Stimulated activated CD8-positive, alpha-beta memory T cell treated with anti-CD3 and anti-CD28 coated beads, Interleukin-12 subunit alpha, Interleukin-12 subunit beta, amount 100 ng/mL, for 4 hours (primary cell): Measurements from ENCODE around the gene STN1.
"Not testable (repeated sequence)": the region's sequence is repeated elsewhere in the genome, so short reads cannot be mapped to it uniquely, and the experiment has no call there.

ENCODE experiments used
- DNase-seq: peaks from one replicate; pipeline ENCODE4 v3.0.0-alpha.2; 2020; ENCODE audit warnings: low read depth

Gene STN1

DNA sequence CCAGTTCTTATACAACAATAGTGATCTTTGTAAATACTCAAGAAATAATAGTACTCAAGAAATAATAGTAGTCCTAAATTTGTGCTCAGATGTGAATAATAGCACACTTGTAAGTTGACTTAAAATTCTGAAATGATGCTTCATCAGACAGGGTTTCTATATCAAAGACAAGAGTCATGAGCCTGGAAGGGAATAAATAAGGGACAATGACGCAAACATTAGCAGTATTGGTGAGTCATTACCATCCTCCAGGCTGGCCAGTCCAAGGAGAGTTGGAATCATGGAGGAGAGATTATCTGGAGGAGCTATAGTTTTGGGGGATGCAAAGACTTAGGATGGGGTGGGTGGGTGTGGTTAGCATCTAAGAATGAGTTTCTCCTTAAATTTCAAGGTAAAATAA is 56.5 kb downstream of the STN1 start:
- DNase-seq: no peak

DNA sequence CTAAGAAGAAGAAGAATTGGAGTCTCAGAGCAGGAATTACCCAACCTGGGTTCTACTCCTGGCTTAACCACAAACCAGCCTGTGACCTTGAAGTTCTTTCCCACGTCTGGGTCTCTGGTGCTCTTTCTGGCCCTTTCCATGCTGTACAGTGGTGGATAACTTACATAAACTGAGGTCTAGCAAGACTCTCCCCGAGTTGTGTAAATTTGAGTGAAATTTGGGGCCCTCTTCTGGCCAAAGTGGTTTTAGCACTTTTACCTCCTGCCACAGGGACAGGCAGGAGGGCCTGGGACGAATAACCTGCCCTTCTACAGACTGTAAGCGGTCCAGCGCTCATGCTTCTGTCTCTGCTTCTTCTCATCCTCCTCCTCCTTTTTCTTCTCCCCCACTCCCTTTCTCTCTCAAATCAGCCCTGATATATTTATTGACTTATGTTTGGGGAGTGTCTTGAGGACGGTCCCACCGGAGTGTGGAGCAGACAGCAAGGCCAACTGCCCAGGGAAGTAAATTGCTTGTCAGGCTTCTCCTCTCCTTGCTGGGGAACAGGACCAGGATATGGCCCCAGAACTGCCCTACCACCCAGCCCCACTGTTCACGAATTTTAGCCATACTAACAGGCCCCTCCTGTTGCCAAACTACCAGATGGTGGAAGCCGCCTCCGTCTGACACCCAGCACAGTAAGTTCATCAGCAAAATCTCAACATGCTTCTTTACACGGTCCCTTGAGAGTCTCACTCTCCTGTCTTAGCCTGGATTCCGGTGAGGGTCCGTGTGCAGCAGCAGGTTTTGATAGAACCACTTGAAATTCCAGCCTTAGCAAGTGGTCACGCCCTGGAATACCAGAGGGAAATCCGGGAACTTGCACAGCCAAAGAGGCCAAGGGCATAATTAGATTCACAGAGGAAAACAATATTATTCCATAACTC is 58.6 kb downstream of the STN1 start:
- DNase-seq: no peak

DNA sequence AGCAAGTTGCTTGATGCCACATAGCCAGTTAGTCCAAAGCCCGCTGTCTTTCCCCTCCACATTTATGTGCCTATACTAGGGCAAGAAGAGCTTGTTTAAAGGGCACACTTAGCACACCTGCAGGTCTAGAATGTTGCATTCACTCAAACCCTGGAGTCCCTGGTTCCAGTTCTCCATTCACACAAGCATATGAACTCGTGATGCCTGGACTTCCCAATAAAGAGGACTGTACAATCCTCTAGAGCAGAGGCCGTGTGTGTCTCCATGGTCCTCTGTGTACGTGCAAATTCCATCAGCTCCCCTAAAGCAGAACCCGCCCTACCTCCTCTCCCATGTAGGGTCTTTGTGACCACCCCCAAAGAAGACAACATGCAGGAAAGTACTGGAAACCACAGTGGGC is 59.6 kb downstream of the STN1 start:
- no peak for DNase-seq

DNA sequence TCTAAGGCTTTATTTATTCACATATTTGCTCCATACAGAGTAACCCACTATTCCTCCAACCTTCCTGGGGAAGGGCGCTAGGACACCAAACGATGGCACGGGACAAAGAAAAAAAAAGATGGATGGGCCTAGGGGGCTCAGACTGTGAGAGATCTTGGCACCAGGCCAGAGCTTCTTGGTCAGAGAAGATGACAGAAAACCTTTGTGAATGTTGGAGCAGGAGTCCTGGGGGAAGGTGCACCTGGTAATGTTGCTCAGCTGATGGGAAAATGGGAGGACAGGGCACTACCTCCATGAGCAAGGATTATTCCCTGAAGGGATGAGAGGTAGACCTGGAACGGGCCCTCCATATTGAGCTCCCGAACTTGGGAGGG is 61.2 kb downstream of the STN1 start:
- DNase-seq: no peak

DNA sequence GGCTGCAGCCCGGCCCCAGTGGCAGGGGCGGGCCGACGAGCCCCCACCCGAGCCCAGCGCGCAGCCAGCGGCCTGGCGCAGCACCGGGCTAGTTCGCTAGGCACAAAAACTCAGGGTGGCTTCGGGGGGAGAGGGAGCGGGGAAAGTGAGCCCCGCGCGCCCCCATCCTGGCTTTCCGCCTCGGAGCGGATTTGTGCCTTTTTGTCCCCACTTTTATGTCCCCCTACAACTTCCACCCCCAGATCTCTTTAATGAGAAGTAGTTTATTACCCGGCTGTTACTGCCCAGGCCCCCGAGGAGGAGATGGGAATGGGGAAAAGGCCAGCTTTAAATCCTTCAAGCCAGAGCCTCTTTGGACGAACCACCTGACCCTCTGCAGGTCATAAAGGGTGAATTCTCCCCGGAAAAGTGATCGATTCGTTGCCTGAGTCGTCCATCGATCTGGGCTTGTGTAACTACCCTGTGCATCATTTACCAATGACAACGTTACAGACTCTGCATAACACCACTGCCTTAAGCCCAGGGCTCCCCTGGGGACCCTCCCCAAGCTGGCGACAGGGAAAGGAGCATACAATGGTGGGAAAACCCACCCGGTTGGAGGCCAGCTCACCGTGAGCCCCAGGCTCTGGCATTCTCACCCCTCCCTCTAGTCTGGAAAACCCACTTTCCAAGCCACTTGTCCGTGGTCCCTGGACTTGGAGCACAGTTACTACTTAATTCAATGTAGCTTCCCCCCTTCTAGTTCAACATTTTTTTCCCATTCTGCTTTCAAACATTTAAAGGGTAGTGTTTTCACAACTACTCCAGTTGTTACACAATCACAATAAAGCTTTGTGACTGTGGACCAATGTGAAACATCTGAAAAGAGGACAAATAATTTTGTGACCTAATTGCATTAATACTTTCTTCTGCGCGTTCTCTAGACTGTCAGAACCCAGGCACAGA is 61.9 kb downstream of the STN1 start:
- no peak for DNase-seq

DNA sequence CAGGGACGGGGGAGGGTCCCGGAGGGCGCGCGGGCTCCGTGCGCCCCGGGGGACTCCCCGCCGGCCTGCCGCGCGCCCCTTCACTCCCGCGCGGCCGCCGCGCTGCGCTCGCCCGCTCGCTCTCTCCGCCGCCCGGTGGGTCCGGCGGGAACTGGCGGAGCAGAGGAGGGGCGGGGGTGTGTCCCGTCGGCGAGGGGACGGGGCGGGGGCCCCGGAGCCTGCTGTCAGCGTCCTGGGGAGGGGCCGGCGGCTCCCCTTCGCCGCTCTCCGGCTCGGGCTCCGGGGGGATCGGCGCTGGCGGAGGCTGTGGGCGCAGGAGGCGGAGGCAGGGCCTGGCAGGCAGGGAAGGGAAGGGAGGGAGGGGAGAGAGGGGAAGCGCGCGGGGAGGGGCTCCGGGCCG is 62.6 kb downstream of the STN1 start, which contains the start of gene SH3PXD2A:
SH3PXD2A (minus strand) TSS at position 153 of the 400 bp plus-strand sequence. CDS start 310 bp downstream, outside the sequence.
- DNase-seq: no peak

DNA sequence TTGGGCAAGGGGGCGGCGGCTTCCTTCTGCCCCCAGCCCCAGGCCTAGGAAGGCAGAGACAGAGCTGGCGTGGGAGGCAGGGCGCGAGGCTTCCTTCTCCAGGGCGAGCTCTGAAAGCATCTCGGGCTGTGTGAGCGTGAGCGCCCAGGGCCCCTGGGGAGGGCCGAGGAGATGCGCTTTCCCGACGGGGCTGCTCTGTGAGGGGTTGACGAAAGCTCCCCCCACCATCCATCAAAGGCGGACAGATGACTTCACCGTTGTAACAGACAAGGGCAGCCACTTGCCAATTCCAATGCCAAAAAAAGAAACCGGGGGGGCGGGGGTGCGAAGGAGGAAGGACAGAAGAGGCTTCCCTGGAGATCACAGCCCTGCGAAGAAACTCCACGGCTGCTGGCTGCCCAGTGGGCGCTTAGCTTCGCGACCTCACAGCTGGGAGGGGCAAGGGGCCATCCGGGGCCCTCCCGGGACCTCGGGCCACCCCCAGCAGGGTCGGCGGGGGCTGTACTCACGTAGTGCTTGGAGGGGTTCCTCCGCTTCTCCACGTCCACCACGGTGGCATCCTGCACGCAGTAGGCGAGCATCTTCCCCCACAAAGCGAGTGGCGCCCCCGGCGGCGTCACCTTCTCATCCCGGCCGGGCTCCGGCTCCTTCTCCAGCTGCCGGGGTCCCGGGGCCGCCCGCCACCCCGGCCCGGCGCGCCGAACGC is 63.1 kb downstream of the STN1 start:
- no peak for DNase-seq

DNA sequence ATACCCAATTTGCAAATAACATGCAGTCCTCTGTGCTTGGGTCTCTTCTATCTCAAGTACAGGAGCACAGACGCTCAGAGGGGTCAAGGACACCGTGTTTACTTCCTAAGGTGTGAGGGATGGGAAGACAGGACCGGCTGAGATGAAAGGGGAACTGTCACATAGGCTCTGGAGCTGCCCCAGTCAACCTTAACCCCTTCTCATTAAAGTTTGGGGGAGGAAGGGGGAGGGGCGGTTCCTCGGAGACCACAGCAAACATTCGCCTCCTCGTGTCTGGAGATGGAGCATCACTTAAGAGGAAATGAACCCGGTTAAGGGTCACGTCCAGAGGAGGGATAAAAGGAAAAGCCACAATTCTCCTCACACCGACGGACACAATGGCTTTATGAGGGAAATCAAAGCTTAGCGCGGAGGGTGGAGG is 63.7 kb downstream of the STN1 start:
- DNase-seq: no peak

DNA sequence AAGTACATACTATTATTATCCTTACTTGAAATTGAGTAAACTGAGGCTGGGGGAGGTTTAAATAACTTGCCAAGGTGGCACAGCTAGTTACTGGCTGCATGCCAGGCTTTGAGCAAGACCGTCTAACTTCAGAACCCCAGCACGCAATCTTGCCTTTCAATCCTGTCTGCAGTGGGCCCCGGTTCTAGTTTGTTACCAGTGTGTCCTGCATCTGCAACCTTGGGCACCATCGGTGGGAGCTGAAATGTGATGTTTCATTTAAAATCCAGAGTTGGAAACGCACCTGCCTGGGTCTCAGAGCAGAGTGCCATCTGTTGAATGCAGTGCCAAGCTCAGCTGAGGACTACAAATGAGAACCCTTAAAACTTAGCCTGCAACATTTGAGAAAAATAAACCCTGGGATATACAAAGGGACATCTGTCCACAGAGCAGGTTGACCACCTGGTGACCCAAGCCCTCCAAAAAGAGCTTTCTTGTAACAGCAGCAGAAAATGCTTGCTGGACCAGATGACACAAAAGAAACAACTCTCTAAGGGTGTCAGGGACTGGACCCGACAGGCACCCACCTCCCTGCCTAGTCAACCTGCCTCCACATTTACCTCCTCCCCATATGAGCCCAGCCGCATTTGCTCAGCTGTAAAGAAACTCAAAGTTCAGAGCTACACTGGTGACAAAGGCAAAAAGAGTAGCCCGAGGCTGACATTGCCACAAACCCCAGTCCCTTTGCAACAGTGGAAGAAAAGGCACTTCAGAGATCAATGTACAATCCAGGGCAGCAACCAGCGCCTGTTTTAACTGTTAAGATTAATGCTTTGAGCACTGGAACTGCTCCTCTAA is 64.3 kb downstream of the STN1 start:
- DNase-seq: no peak

DNA sequence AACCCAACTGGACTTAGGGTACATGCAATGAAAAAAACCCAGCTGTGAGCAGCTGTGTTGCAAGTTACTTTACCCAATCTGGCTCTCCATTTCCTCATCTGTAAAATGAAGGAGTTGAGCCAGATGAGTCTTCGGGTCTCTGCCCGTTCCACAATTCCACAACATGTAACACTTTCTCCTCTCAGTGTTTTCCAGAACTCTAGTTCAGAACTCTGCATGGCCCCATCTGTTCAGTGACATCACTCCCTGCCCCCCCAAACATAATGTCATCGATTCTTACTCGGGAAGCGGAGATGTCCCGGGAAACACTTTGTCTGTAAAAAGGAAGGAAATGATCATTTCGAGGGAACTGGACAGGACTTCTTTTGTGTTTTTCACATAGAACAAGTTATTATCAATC is 65.1 kb downstream of the STN1 start:
- no peak for DNase-seq

DNA sequence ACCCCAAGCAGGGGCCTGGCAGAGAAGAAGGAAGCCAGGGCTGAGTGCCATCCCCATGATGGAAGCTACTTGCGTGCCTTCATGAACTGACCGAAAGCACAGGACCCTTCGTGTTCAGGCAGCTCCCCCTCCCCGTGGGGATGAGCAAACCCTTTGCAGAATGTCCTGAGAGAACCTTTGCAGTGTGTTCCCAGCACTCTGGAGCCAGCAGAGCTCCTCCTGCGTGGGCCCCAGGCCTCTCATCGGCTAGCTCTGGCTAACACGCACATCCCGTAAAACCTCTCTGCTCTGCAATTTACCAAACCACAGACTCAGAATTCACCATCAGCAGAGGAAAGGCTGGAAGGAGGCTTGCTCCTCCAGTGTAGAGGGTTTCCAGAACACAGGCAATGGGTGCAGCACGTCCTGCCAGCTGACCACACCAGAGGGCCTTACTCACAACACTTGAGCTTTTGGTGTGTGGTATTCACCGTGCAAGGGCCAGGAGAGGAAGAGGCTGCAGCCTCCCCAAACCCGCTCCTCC is 65.7 kb downstream of the STN1 start:
- DNase-seq: no peak

DNA sequence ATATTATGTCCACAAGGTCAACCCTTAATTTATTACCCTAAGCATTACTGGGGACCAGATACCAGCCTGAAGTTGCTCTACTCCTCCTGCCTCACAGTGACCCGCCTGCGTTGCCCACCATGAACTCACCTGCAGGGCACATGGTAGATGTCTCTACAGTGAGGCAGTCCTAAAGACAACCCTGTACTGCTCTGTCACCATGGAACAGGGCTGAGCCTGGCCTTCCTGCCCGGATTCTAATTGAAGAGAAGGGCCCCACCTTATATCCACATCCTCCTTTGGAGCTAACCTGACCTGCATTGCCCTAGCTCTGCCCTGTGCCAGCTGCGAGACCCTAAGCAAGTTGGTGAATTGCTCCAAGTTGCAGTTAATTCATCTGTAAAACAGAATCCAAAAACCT is 66.7 kb downstream of the STN1 start:
- no peak for DNase-seq

DNA sequence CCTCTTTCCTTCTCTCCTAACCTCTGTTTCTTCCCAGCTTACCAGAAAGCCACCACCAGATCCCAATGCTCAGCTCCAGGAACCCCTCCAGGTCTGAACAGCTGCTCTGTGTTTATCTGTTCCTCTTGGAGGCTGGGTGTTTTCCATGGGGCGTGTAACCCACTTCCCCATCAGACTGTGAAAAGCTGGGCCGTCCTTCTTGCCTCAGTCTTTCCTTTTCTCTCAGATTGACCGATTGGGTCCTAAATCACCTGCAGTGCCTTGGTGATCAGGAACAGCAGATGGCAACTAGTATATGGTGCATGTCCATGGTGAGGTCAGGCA is 67.5 kb downstream of the STN1 start:
- no peak for DNase-seq

DNA sequence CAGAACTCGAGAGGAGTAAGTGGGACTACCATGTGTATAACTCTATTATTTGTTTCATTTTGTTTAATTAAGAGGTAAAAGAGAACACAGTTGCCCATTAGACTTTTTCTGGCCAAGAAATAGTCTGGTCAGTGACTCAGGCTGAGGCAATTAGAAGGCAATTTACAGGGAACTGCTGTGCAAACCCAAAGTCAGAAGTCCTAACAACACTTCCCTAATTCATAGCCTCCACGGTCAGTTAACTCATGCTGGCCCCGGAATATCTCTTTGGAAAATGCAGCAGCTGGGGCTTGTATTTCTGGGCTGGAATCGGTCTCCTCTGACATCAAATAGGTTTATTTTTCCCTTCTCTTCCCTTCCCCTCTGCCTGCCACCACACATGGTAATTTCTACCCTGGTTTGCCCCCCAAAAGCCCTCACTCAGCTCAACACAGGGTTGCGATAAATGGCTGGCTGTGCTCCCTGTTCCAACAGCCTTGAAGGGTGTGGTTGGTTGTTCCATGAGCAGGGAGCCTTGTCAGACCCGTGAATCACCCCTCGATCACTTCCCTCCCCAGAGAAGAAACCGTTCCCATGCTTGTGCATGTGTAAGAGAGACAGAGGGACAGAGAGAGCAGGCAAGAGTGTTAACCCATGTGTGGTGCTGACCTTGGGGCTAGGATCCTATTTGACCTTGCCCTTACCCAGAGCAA is 68.0 kb downstream of the STN1 start:
- no peak for DNase-seq

DNA sequence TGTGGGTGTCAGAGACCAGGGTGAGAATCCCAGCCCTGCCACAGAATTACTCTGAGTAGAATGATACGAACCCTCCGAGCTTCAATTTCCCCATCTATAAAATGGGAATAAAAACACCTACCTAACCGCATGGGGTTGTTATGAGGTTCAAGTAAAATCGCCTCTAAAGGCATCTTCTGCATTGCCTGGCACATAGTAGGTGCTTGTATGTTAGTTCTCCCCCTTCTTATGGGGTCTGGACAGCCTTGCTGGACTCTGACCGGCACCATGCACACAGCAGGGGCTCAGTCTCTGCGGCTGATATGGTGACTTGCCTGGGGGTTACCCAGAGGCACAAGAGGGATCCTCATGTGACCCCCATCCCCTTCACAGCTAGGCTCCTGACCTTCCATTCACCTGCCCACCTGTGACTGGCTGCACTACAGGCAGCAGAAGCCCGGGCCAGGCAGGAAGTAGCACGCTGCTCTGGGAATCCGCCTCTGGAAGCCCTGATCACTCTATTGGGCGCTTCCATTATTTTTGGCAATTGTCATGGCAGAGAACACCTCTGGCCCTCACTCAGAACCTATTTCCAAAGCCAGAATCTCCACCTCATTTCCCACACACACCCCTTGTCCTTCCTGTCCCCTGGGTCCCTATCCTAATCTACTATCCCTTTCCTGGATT is 68.6 kb downstream of the STN1 start:
- no peak for DNase-seq

DNA sequence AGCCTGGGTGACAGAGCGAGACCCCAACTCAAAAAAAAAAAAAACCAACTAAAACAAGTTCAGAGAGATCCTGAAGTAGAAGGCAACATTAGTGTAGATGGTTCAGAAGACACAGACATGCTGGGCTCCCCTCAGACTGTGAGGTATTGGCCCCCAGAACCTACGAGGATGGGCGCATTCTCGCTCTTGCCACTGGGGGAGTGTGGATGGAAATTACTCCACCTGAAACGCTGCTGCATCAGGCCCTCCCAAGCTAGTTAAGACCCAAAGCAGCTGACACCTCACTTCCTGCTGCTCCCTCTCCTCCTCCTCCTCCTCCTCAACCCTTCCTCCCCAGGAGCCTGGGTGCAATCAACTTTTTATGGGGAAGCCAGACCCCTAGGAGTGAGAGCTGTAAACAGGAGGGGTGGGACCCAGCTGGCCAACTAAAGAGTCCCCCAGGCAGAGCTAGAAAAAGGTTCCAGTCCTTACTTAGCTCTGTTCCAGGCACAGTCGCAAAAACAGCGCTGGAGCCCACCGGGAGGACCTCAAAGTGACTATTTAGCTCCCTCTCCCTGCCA is 70.0 kb downstream of the STN1 start:
- DNase-seq: no peak

DNA sequence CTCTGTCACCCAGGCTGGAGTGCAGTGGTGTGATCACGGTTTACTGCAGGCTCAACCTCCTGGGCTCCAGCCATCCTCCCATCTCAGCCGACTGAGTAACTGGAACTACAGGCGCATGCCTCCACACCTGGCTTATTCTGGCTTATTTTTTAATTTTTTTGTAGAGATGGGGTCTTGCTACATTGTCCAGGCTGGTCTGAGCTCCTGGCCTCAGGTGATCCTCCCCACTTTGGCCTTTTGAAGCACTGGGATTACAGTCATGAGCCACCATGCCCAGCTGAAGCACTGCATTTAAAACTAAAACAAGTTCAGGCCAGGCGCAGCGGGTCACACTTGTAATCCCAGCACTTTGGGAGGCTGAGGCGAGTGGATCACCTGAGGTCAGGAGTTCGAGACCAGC is 70.6 kb downstream of the STN1 start:
- DNase-seq: no peak

DNA sequence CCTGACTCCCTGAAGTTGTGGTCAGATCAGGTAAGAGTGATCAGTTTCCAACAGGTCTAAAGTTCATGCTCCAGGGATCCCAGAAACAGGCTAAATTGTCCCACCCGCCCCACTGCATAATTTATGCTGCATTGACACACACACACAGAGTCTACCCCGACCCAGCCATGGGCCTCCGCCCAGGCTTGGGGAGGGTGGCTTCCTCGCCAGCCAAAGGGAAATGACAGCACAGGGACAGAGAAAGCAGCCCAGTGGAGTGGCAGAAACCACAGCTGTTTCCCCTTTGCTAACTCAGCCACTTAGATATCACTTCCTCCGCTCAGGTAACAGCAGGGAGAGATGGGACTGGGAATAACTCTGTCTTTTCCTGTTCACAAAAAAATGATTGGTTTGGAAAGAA is 72.0 kb downstream of the STN1 start:
- no peak for DNase-seq

DNA sequence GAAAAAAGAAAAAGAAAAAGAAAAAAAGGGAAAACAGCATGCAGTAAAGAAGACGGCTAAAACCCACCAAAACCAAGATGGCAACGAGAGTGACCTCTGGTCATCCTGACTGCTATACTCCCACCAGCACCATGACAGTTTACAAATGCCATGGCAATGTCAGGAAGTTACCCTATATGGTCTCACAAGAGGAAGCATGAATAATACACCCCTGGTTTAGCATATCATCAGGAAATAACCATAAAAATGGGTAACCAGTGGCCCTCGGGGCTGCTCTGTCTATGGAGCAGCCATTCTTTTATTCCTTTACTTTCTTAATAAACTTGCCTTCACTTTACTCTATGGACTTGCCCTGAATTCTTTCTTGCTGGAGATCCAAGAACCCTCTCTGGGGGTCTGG is 72.6 kb downstream of the STN1 start:
- not testable (repeated sequence) for DNase-seq
